ENCODE results near the gene SLC39A1.
A peak's percentile ranks its signal among the peaks of the same experiment; 100 is the strongest.
"Not testable (repeated sequence)": the region's sequence is repeated elsewhere in the genome, so short reads cannot be mapped to it uniquely, and the experiment has no call there.

Gene SLC39A1

DNA sequence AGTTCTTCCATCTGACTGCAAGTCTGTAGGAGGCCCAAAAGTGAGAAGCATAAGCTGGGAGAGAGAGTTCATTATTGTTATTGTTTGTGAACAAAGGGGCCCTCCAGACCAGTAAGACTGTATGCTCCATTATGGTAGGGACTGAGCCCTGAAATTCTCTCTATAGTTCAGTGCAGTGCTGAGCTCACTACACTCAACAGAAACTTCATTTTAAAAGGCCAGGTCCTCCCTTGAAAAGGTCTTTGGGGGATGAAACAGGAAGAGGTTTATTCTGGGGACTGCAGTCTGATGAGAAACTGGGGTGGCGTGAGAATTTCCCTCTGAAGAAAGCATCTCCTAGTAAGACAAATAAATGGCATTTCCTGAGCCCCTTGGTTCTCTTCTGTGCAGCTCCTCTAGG, 35.1 kb downstream of the SLC39A1 start:
- no peak for DNase-seq

DNA sequence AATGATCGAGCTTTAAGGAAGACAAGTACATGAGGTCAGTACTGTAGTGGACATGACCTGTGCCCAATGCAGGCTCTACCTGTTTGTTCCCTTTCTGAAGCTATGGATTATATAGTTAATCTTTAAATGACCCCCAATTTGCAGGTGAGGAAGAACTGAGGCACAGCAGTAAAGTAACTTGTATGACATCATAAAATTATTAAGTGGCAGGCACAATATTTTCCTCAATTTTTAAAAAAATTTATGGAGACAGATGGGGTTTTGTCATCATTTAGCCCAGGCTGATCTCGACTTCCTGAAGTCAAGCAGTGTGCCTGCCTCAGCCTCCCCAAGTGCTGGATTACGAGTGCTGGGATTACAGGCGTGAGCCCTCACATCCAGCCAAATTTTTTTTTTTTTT, 36.9 kb downstream of the SLC39A1 start:
- DNase-seq: no peak

DNA sequence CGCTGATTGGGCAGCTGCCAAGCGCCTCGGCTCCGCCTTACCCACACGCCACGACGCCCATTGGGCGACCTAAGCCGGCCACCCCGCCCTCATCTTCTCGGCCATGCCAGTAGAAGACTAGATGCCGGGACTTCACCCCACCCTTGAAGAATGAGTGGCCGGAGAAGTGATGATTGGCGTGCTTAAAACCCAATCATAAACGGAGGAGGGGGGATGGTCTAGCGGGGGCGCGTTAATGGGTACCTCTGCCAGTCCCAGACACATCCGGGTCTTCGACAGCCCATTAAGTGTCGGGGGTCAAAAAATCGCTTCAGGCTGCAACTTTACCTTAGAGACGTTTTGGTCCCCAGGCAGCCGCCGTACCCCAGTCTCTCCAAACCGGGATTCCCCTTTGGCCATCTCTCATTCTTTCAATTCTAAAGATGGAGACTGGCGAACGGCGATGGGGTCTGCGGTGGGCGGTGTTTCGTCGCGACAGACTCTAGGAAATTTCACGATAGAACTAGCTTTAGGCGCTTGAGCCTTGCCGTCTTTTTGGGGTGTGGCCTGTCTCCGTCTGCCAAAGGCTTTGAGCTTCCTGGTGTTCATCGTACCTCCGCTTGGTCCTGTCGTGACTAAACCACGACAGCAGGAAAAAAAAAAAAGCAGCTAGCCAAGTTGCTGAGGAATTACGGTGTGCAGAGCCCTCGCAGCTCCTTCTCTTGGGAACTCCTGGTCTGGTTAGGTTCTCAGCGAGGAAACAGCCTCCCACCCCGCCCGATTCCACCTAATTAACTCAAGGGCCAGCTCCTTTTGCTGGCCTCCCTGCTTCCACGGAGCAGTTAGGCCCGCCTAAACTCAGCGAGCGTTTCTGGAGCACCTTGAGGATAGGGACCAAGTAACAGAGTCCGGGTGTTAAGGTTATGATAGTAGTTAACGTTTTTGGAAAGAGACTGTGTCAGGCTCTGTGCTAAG, 40.1 kb downstream of the SLC39A1 start, which contains the start of gene GATAD2B:
Gene GATAD2B, minus strand, starts transcription at position 1 of the 954 bp plus-strand sequence. CDS start 94,625 bp downstream, outside the sequence.
- DNase-seq: peak; percentile 96 to 100 (median 97)

- DNase-seq: peak; percentile 51 to 68 (median 62)
These were observed 41.0 kb downstream of the SLC39A1 start for GRCh38 chr1:153922076-153922971.

DNA sequence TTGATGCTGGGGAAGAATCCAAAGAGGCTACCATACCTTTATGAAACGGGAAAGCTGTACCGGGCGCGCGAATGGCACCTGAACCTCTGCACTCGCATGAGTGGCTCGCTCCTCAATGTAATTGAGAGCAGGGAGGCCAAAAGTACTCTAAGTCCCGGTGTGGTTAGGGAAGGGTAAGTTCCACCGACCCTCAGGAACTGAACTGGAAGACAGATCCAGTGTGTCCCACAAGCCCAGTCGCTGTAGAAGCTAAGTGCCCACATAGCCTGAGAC, 41.6 kb downstream of the SLC39A1 start:
- DNase-seq: no peak

- DNase-seq: no peak
These were observed 42.1 kb downstream of the SLC39A1 start for GRCh38 chr1:153921080-153921802.

GRCh38 chr1:153919876-153920852, 43.2 kb downstream of the SLC39A1 start:
- DNase-seq: no peak

- no peak for DNase-seq
These were observed 47.0 kb downstream of the SLC39A1 start for GRCh38 chr1:153916297-153916696.

GRCh38 chr1:153912349-153912748, 51.0 kb downstream of the SLC39A1 start:
- no peak for DNase-seq

GRCh38 chr1:153910560-153910959, 52.8 kb downstream of the SLC39A1 start:
- DNase-seq: not testable (repeated sequence)
